ENCODE data around the gene TACSTD2. TPM values are rescaled to one million over a fixed set of nuclear protein-coding genes. Genes with fewer than 3 reads are reported as not detected.

The TACSTD2 gene
- total RNA-seq, 1 experiment from 2014 or later = 1.2 TPM

DNA sequence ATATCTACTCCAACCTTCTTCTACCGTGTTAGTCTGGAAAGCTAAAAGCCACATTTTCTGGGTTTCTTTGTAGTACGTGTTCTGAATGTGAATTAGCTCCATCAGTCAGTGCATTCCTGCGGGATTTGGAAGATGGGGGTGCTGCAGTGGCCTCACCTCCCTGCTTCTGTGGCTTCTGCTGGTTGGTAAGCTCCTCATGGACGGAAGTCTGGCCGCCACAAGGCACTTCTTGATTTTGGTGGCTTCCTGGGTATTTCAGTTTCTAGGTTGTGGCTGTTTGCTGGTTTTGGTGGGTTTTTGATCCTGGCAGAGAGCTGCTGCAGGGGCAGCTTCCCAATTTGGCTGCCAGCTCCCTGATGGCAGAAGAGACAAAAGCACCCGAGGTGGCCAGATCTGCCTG lies 20.9 kb upstream of the TACSTD2 start:
- Mint-ChIP-seq H3K36me3 (ENCODE audit: insufficient read depth in 1 of 3, low read depth in 3 of 3) (peaks cover 0 to 10% (median 0%) of the 10 kb centered on the region in 3 experiments; a peak in 2 of 7 replicates), H3K27ac (no peak overlapping the region), H3K4me1 (peaks cover 10 to 15% of the 10 kb centered on the region in 2 experiments), H3K9me3 (peaks cover 0 to 8% of the 10 kb centered on the region in 2 experiments; a peak in 2 of 5 replicates), H3K27me3 (ENCODE audit: low read depth) (peaks cover 2% of the 10 kb centered on the region), H3K4me3 (no peak overlapping the region)
- no peak overlapping the region for H3K27ac ChIP-seq (ENCODE audit: insufficient read length, low read depth, low read length)
- no peak overlapping the region for H2BK20ac ChIP-seq (ENCODE audit: low read depth, low read length, poor library complexity, severe bottlenecking)
- no peaks in the 10 kb centered on the region for H3K79me2 ChIP-seq (ENCODE audit: insufficient read depth, low read length)
- H3K14ac ChIP-seq (ENCODE audit: insufficient read depth, low read length) = no peak overlapping the region
- no peak for DNase-seq
- no peaks in the 10 kb centered on the region for H3K23me2 ChIP-seq (ENCODE audit: insufficient read length, low read depth, low read length, poor library complexity, severe bottlenecking)
- WGBS (ENCODE audit: extremely low coverage, insufficient read length, low lambda C conversion rate) = no CpG with 5 or more reads among the region's 6 CpGs
- no peak overlapping the region for H3K23ac ChIP-seq (ENCODE audit: insufficient read length, low read depth, low read length)
- no peak overlapping the region for H2BK120ac ChIP-seq (ENCODE audit: low read depth, low read length, poor library complexity, severe bottlenecking)
- H3K9ac ChIP-seq (ENCODE audit: extremely low read depth, insufficient read length, low read length) = no peak overlapping the region
- no peaks in the 10 kb centered on the region for H3K9me3 ChIP-seq (ENCODE audit: control insufficient read depth, low read depth, low read length)
- no peaks in the 10 kb centered on the region for H3K27me3 ChIP-seq (ENCODE audit: insufficient read depth, low read length)
- H3K4ac ChIP-seq (ENCODE audit: low read depth, low read length) = no peak overlapping the region
- no peak overlapping the region for H2AFZ ChIP-seq (ENCODE audit: low read length)
- no peak overlapping the region for H2BK5ac ChIP-seq (ENCODE audit: insufficient read length, low read length)
- no peaks in the 10 kb centered on the region for H3K79me1 ChIP-seq (ENCODE audit: insufficient read depth, low read depth, low read length, poor library complexity, severe bottlenecking)
- no peak overlapping the region for H3K56ac ChIP-seq (ENCODE audit: insufficient read length, low read depth, low read length)
- H4K91ac ChIP-seq (ENCODE audit: insufficient read length, low read depth, low read length) = no peak overlapping the region
- no peak overlapping the region for H4K8ac ChIP-seq (replicated peaks; ENCODE audit: insufficient read length, low read depth, low read length)
- H2AK5ac ChIP-seq (ENCODE audit: insufficient read length, low read length) = no peak overlapping the region
- no peak overlapping the region for H3T11ph ChIP-seq (ENCODE audit: low read length)
- H3K4me1 ChIP-seq (ENCODE audit: insufficient read depth, low read length) = no peaks in the 10 kb centered on the region
- H2BK15ac ChIP-seq (ENCODE audit: low read depth, low read length) = no peak overlapping the region
- no peaks in the 10 kb centered on the region for H4K20me1 ChIP-seq (ENCODE audit: control insufficient read depth, insufficient read depth, insufficient read length)
- no peak overlapping the region for H3K4me2 ChIP-seq (ENCODE audit: insufficient read depth, insufficient read length, low read length)
- H2BK12ac ChIP-seq (ENCODE audit: insufficient read length, low read depth, low read length) = no peak overlapping the region
- no peak overlapping the region for H3K18ac ChIP-seq (ENCODE audit: insufficient read length, low read depth, low read length)
- no peak overlapping the region for H4K5ac ChIP-seq (ENCODE audit: insufficient read length, low read depth, low read length)
- TF ChIP-seq, protein P1, sequence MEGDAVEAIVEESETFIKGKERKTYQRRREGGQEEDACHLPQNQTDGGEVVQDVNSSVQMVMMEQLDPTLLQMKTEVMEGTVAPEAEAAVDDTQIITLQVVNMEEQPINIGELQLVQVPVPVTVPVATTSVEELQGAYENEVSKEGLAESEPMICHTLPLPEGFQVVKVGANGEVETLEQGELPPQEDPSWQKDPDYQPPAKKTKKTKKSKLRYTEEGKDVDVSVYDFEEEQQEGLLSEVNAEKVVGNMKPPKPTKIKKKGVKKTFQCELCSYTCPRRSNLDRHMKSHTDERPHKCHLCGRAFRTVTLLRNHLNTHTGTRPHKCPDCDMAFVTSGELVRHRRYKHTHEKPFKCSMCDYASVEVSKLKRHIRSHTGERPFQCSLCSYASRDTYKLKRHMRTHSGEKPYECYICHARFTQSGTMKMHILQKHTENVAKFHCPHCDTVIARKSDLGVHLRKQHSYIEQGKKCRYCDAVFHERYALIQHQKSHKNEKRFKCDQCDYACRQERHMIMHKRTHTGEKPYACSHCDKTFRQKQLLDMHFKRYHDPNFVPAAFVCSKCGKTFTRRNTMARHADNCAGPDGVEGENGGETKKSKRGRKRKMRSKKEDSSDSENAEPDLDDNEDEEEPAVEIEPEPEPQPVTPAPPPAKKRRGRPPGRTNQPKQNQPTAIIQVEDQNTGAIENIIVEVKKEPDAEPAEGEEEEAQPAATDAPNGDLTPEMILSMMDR (conservative IDR thresholded peaks at IDR 0.05) = no peak
